Loucy (cell line): ENCODE results near the gene NPSR1.

Experiments used
- H2AFZ ChIP-seq: fragments of 200-600 bp; sonication (generic); 2 replicates; pipeline ENCODE4 v1.6.0; 2016; ENCODE audit warnings: antibody characterized with exemption, mild to moderate bottlenecking, low read length, moderate library complexity
- H3F3A ChIP-seq: fragments of 200-600 bp; 2 replicates; pipeline ENCODE4 v1.6.0; 2016; ENCODE audit warnings: antibody characterized with exemption, low read depth, mild to moderate bottlenecking
- H3K27me3 ChIP-seq: fragments of 200-600 bp; sonication (generic); 2 replicates; pipeline ENCODE4 v1.6.1; 2014; ENCODE audit warnings: low read length, mild to moderate bottlenecking; ENCODE audit not compliant: insufficient read depth, poor library complexity, severe bottlenecking
- H3K36me3 ChIP-seq: fragments of 200-600 bp; sonication (generic); 2 replicates; pipeline ENCODE4 v1.6.1; 2016; ENCODE audit warnings: low read length; ENCODE audit not compliant: insufficient read depth
- H3K4me1 ChIP-seq: fragments of 200-600 bp; sonication (generic); 2 replicates; pipeline ENCODE4 v1.5.1; 2014; ENCODE audit warnings: low read length, mild to moderate bottlenecking; ENCODE audit not compliant: insufficient read depth, poor library complexity, severe bottlenecking
- H3K4me2 ChIP-seq: fragments of 200-600 bp; sonication (generic); 2 replicates; pipeline ENCODE4 v1.6.0; 2014; ENCODE audit warnings: antibody characterized with exemption, low read length, low read depth, mild to moderate bottlenecking; ENCODE audit not compliant: poor library complexity, severe bottlenecking
- H3K4me3 ChIP-seq: fragments of 200-600 bp; sonication (generic); 2 replicates; pipeline ENCODE4 v1.5.1; 2014; ENCODE audit warnings: low read length, mild to moderate bottlenecking, mixed read lengths; ENCODE audit not compliant: poor library complexity, severe bottlenecking
- H3K79me2 ChIP-seq: fragments of 200-600 bp; sonication (generic); 2 replicates; pipeline ENCODE4 v1.6.1; 2014; ENCODE audit warnings: low read length; ENCODE audit not compliant: insufficient read depth
- H3K9ac ChIP-seq: fragments of 200-600 bp; sonication (generic); 2 replicates; pipeline ENCODE4 v1.6.0; 2014; ENCODE audit warnings: mild to moderate bottlenecking, low read depth, low read length, moderate library complexity; ENCODE audit not compliant: poor library complexity, severe bottlenecking
- H3K9me2 ChIP-seq: fragments of 200-600 bp; sonication (generic); replicated peaks from 2 replicates; pipeline ENCODE4 v1.6.1; 2016; ENCODE audit warnings: low read depth, low read length, mixed read lengths
- H3K9me3 ChIP-seq: fragments of 200-600 bp; sonication (generic); 2 replicates; pipeline ENCODE4 v1.6.1; 2014; ENCODE audit warnings: mild to moderate bottlenecking, antibody characterized with exemption, low read length, low read depth; ENCODE audit not compliant: insufficient read depth
- H4K20me1 ChIP-seq: fragments of 200-600 bp; sonication (generic); 2 replicates; pipeline ENCODE4 v1.6.0; 2014; ENCODE audit warnings: antibody characterized with exemption, low read length, mild to moderate bottlenecking; ENCODE audit not compliant: insufficient read depth, poor library complexity, severe bottlenecking
- CTCF ChIP-seq: fragments of 200-600 bp; sonication (generic); conservative IDR thresholded peaks from 2 replicates; pipeline ENCODE4 v1.5.1; 2014; ENCODE audit warnings: mild to moderate bottlenecking, antibody characterized with exemption, low read length
- EZH2phosphoT487 ChIP-seq: fragments of 200-600 bp; IDR thresholded peaks from 2 replicates; pipeline ENCODE4 v1.6.1; 2018; ENCODE audit warnings: antibody characterized with exemption, mild to moderate bottlenecking, moderate library complexity, borderline replicate concordance

The NPSR1 gene

GRCh38 chr7:34659472-34660075, 1.6 kb downstream of the NPSR1 start:
- no peak for TF ChIP-seq EZH2phosphoT487
- TF ChIP-seq CTCF = no peak
- Histone ChIP-seq H3K4me1 (no peaks in the 10 kb centered on the region), H3K9me3 (no peaks in the 10 kb centered on the region), H3K79me2 (no peaks in the 10 kb centered on the region), H3K9me2 (no peaks in the 10 kb centered on the region), H3K27me3 (no peaks in the 10 kb centered on the region), H3K9ac (no peak overlapping the region), H3F3A (no peaks in the 10 kb centered on the region), H3K4me2 (no peak overlapping the region), H3K4me3 (no peak overlapping the region), H4K20me1 (no peaks in the 10 kb centered on the region), H3K36me3 (no peaks in the 10 kb centered on the region), H2AFZ (no peak overlapping the region)

- Histone ChIP-seq H3K4me2 (no peak overlapping the region), H3K9me3 (no peaks in the 10 kb centered on the region), H3K4me1 (no peaks in the 10 kb centered on the region), H3K9me2 (no peaks in the 10 kb centered on the region), H3K27me3 (no peaks in the 10 kb centered on the region), H3K79me2 (no peaks in the 10 kb centered on the region), H3K4me3 (no peak overlapping the region), H3K36me3 (no peaks in the 10 kb centered on the region), H3K9ac (no peak overlapping the region), H3F3A (no peaks in the 10 kb centered on the region), H4K20me1 (no peaks in the 10 kb centered on the region), H2AFZ (no peak overlapping the region)
- TF ChIP-seq CTCF = no peak
- TF ChIP-seq EZH2phosphoT487 = no peak
These were observed 4.2 kb downstream of the NPSR1 start for GRCh38 chr7:34662058-34662708.

GRCh38 chr7:34664755-34665154, 6.7 kb downstream of the NPSR1 start:
- TF ChIP-seq CTCF (no peak), EZH2phosphoT487 (no peak)
- H3K79me2 ChIP-seq = no peaks in the 10 kb centered on the region
- no peaks in the 10 kb centered on the region for H3F3A ChIP-seq
- no peaks in the 10 kb centered on the region for H3K27me3 ChIP-seq
- H3K9me3 ChIP-seq = no peaks in the 10 kb centered on the region
- no peaks in the 10 kb centered on the region for H3K4me1 ChIP-seq
- H4K20me1 ChIP-seq = no peaks in the 10 kb centered on the region
- H2AFZ ChIP-seq = no peak overlapping the region
- no peak overlapping the region for H3K4me3 ChIP-seq
- no peak overlapping the region for H3K9ac ChIP-seq
- H3K4me2 ChIP-seq = no peak overlapping the region
- H3K9me2 ChIP-seq = no peaks in the 10 kb centered on the region
- H3K36me3 ChIP-seq = no peaks in the 10 kb centered on the region
